Measurements from ENCODE around the gene MYL6B. TPM values are rescaled to one million over a fixed set of nuclear protein-coding genes. Genes with fewer than 3 reads are reported as not detected.

The MYL6B gene
- total RNA-seq, 3 donors from 2014 or later (not counting 1 experiment from before 2014, with no cell fraction given) = 6.7 to 8.9 (median 7.4) TPM

- peak within 1 kb of the TSS; percentile 98 for H3K4me3 Mint-ChIP-seq
- H3K27me3 ChIP-seq (ENCODE audit: control insufficient read depth, insufficient read depth, low read length) = no peaks in the 10 kb centered on the region
- peak within 1 kb of the TSS; percentile 78 for H3K4me3 ChIP-seq (ENCODE audit: low read length)
- no peaks in the 10 kb centered on the region for H3K9me3 ChIP-seq (ENCODE audit: control insufficient read depth, insufficient read depth, low read length)
- peak; percentile 93 to 99 for DNase-seq
- H3K4me1 Mint-ChIP-seq = peaks cover 33% of the 10 kb centered on the region in 2 donors
- H3K36me3 ChIP-seq (ENCODE audit: control insufficient read depth, insufficient read depth, low read length) = peaks cover 23% of the 10 kb centered on the region
- intact Hi-C loops (cut with micrococcal nuclease) = loop anchor here (1.0 to 5.0 kb wide), 10 partner anchors 8 to 347 kb away; partner anchors contain the start of genes ANKRD52, CS, MYL6 and ORMDL2
- peaks cover 10% of the 10 kb centered on the region for H3K36me3 Mint-ChIP-seq
- peak; percentile 47 for TF ChIP-seq CTCF (IDR thresholded peaks at IDR 0.05)
- peak within 1 kb of the TSS; percentile 95 to 99 for H3K27ac Mint-ChIP-seq
- under 1% methylated on average over 60 of the region's 61 CpGs for WGBS (ENCODE audit: insufficient coverage)
- no peaks in the 10 kb centered on the region for H3K27me3 Mint-ChIP-seq (ENCODE audit: low read depth in 2 of 2)
- ATAC-seq = peak; percentile 78 to 93 (median 82)
- no peaks in the 10 kb centered on the region for H3K9me3 Mint-ChIP-seq
- H3K27ac ChIP-seq (ENCODE audit: low read length) = peak within 1 kb of the TSS; percentile 90
- H3K4me1 ChIP-seq (ENCODE audit: control insufficient read depth, insufficient read depth, low read length) = peaks cover 28% of the 10 kb centered on the region
These were observed 34.4 kb upstream of the MYL6B start, which contains the start of gene ZC3H10 for GRCh38 chr12:56117778-56118687. ZC3H10 (plus strand) TSS chr12:56118266; CDS start chr12:56120563, 2,297 bp downstream.

- Mint-ChIP-seq H3K4me1 (peaks cover 33 to 36% of the 10 kb centered on the region in 2 donors), H3K27ac (peak overlapping the region; percentile 95 to 99), H3K9me3 (no peaks in the 10 kb centered on the region), H3K27me3 (ENCODE audit: low read depth in 2 of 2) (no peaks in the 10 kb centered on the region), H3K4me3 (peak overlapping the region; percentile 98), H3K36me3 (peaks cover 3% of the 10 kb centered on the region)
- intact Hi-C loops (cut with micrococcal nuclease) = loop anchor here (1.0 to 5.0 kb wide), 10 partner anchors 7 to 346 kb away; partner anchors contain the start of genes ANKRD52, CS, MYL6 and ORMDL2
- Histone ChIP-seq H3K36me3 (ENCODE audit: control insufficient read depth, insufficient read depth, low read length) (peaks cover 23% of the 10 kb centered on the region), H3K27me3 (ENCODE audit: control insufficient read depth, insufficient read depth, low read length) (no peaks in the 10 kb centered on the region), H3K27ac (ENCODE audit: low read length) (peak overlapping the region; percentile 90), H3K4me1 (ENCODE audit: control insufficient read depth, insufficient read depth, low read length) (peaks cover 28% of the 10 kb centered on the region), H3K9me3 (ENCODE audit: control insufficient read depth, insufficient read depth, low read length) (no peaks in the 10 kb centered on the region), H3K4me3 (ENCODE audit: low read length) (peak overlapping the region; percentile 78)
- WGBS (ENCODE audit: insufficient coverage) = 10% methylated on average over 12 of the region's 13 CpGs
- DNase-seq = peak in 1 of 2 donors; percentile 37
- ATAC-seq = no peak
- no peak for TF ChIP-seq CTCF (IDR thresholded peaks at IDR 0.05)
These were observed 33.6 kb upstream of the MYL6B start for GRCh38 chr12:56118688-56119357.

- H3K4me1 Mint-ChIP-seq = peaks cover 33 to 42% of the 10 kb centered on the region in 2 donors
- intact Hi-C loops (cut with micrococcal nuclease) = loop anchor here (2.0 to 5.0 kb wide), 5 partner anchors 69 to 345 kb away; partner anchors contain the start of genes ANKRD52, CS, RPS26 and SMARCC2
- peaks cover 25% of the 10 kb centered on the region for H3K36me3 ChIP-seq (ENCODE audit: control insufficient read depth, insufficient read depth, low read length)
- no peak for ATAC-seq
- H3K36me3 Mint-ChIP-seq = no peaks in the 10 kb centered on the region
- H3K9me3 Mint-ChIP-seq = no peaks in the 10 kb centered on the region
- peak in 1 of 2 donors; percentile 85 for DNase-seq
- peaks cover 28% of the 10 kb centered on the region for H3K4me1 ChIP-seq (ENCODE audit: control insufficient read depth, insufficient read depth, low read length)
- H3K4me3 Mint-ChIP-seq = peak overlapping the region; percentile 98
- H3K27ac Mint-ChIP-seq = peak overlapping the region; percentile 95 to 99
- H3K4me3 ChIP-seq (ENCODE audit: low read length) = no peak overlapping the region
- no peaks in the 10 kb centered on the region for H3K27me3 ChIP-seq (ENCODE audit: control insufficient read depth, insufficient read depth, low read length)
- no peaks in the 10 kb centered on the region for H3K27me3 Mint-ChIP-seq (ENCODE audit: low read depth in 2 of 2)
- 0% methylated on average over 2 of the region's 2 CpGs for WGBS (ENCODE audit: insufficient coverage)
- no peaks in the 10 kb centered on the region for H3K9me3 ChIP-seq (ENCODE audit: control insufficient read depth, insufficient read depth, low read length)
- H3K27ac ChIP-seq (ENCODE audit: low read length) = no peak overlapping the region
- TF ChIP-seq CTCF (IDR thresholded peaks at IDR 0.05) = peak; percentile 69
These were observed 33.0 kb upstream of the MYL6B start for GRCh38 chr12:56119361-56119796.
